OCI-LY7 (cell line): ENCODE measurements around the gene RNF130. TPM values are rescaled to one million over a fixed set of nuclear protein-coding genes. Genes with fewer than 3 reads are reported as not detected.

Experiments used
- BruUV-seq: library from RNA; stranded (reverse); fragments of 400-500 nt; replicated peaks from 2 replicates; lab custom pipeline; 2021; lab: Mats Ljungman, UMichigan
- CTCF ChIA-PET: fragments of 300-600 bp; sonication (Branson Sonifier 250); formaldehyde crosslinking; loops from one replicate; lab custom pipeline; 2022; ENCODE audit warnings: antibody characterized with exemption; ENCODE audit not compliant: unreplicated experiment; lab: Charles Lee
- POLR2A ChIA-PET: fragments of 300-600 bp; sonication (Branson Sonifier 250); formaldehyde crosslinking; loops from one replicate; lab custom pipeline; 2022; ENCODE audit warnings: antibody characterized with exemption; lab: Charles Lee
- DNase-seq: peaks from one replicate; pipeline ENCODE4 v3.0.0-alpha.2; 2015; ENCODE audit warnings: low spot score
- H2AFZ ChIP-seq: fragments of 200-600 bp; sonication (generic), shearing (Covaris generic); 2 replicates; pipeline ENCODE4 v1.6.1; 2014; ENCODE audit warnings: mild to moderate bottlenecking, antibody characterized with exemption, low read length, moderate library complexity
- H3K27ac ChIP-seq: fragments of 200-600 bp; sonication (generic); 2 replicates; pipeline ENCODE4 v1.5.1; 2014; ENCODE audit warnings: mixed run types, low read depth, mild to moderate bottlenecking, moderate library complexity, low read length, inconsistent platforms; ENCODE audit not compliant: poor library complexity, severe bottlenecking
- H3K36me3 ChIP-seq: fragments of 200-600 bp; sonication (generic); 2 replicates; pipeline ENCODE4 v1.6.1; 2014; ENCODE audit warnings: mild to moderate bottlenecking, antibody characterized with exemption, low read length, moderate library complexity, mixed read lengths; ENCODE audit not compliant: insufficient read depth
- H3K4me1 ChIP-seq: fragments of 200-600 bp; sonication (generic); 2 replicates; pipeline ENCODE4 v1.5.1; 2014; ENCODE audit warnings: mild to moderate bottlenecking, low read length; ENCODE audit not compliant: insufficient read depth, poor library complexity, severe bottlenecking
- H3K4me2 ChIP-seq: fragments of 200-600 bp; sonication (generic); 2 replicates; pipeline ENCODE4 v1.6.1; 2014; ENCODE audit warnings: mild to moderate bottlenecking, low read length
- H3K4me3 ChIP-seq: fragments of 200-600 bp; sonication (generic); 2 replicates; pipeline ENCODE4 v1.5.1; 2014; ENCODE audit warnings: mild to moderate bottlenecking, low read depth, low read length; ENCODE audit not compliant: poor library complexity, severe bottlenecking
- H3K79me2 ChIP-seq: fragments of 200-600 bp; sonication (generic); 2 replicates; pipeline ENCODE4 v1.6.1; 2016; ENCODE audit warnings: low read depth, mild to moderate bottlenecking, low read length, moderate library complexity, mixed read lengths; ENCODE audit not compliant: insufficient read depth
- H3K9me2 ChIP-seq: fragments of 200-600 bp; sonication (generic); 2 replicates; pipeline ENCODE4 v1.6.1; 2016; ENCODE audit warnings: mild to moderate bottlenecking, low read length, mixed read lengths; ENCODE audit not compliant: insufficient read depth
- H3K9me3 ChIP-seq: fragments of 200-600 bp; sonication (generic); 2 replicates; pipeline ENCODE4 v1.6.1; 2014; ENCODE audit warnings: mild to moderate bottlenecking, mixed run types, low read length, mixed read lengths
- H4K20me1 ChIP-seq: fragments of 200-600 bp; sonication (generic); 2 replicates; pipeline ENCODE4 v1.6.1; 2014; ENCODE audit warnings: mild to moderate bottlenecking, antibody characterized with exemption, low read length, moderate library complexity, mixed read lengths; ENCODE audit not compliant: insufficient read depth
- EZH2phosphoT487 ChIP-seq: fragments of 200-600 bp; sonication (generic); IDR thresholded peaks from 2 replicates; pipeline ENCODE4 v1.6.1; 2018; ENCODE audit warnings: low read depth, borderline replicate concordance, mild to moderate bottlenecking, mixed run types, antibody characterized with exemption, low read length, moderate library complexity, mixed read lengths
- intact Hi-C: fragments of 100-400 bp; cut with micrococcal nuclease; formaldehyde crosslinking; loops from one replicate; pipeline ENCODE4 v1.10.0; 2022; ENCODE audit not compliant: unreplicated experiment
- total RNA-seq, 2 experiments: library from RNA; depleted of rRNA in 1 of 2; stranded (reverse); fragments of >200 nt in 1 of 2; shearing (Covaris generic) in 1 of 2; gene quantifications; 2 replicates each; pipeline ENCODE4 v1.2.3, GENCODE V29; 2014 to 2022
- TF ChIP-seq, protein P1 (sequence below): fragments of 200-600 bp; sonication (generic); conservative IDR thresholded peaks from 2 replicates; pipeline ENCODE4 v1.5.1; 2014; ENCODE audit warnings: mild to moderate bottlenecking, antibody characterized with exemption, low read length, moderate library complexity, mixed read lengths

The RNF130 gene
- total RNA-seq, 2 experiments from 2014 or later: 0.16 TPM; not detected in 1

DNA sequence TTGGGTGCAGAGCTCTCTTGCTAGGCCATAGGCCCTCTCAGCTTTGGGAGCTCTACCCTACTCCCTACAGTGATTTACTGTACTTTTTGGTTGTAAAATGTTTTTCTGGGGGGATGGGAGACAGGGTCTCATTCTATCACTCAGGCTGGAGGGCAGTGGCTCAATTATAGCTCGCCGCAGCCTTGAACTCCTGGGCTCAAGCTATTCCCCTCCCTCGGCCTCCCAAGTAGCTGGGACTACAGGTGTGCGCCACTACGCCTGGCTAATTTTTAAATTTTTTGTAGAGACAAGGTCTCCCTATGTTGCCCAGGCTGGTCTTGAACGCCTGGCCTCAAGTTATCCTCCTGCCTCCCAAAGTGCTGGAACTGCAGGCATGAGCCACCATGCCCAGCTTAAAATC lies 21.7 kb upstream of the RNF130 start:
- BruUV-seq: no TSS peak
- no peak for DNase-seq
- POLR2A ChIA-PET: interaction anchor here (0.6 to 1.0 kb wide), 2 partner anchors 16 to 626 kb away, joined by 3 to 4 read pairs; no protein-coding TSS in a partner anchor

DNA sequence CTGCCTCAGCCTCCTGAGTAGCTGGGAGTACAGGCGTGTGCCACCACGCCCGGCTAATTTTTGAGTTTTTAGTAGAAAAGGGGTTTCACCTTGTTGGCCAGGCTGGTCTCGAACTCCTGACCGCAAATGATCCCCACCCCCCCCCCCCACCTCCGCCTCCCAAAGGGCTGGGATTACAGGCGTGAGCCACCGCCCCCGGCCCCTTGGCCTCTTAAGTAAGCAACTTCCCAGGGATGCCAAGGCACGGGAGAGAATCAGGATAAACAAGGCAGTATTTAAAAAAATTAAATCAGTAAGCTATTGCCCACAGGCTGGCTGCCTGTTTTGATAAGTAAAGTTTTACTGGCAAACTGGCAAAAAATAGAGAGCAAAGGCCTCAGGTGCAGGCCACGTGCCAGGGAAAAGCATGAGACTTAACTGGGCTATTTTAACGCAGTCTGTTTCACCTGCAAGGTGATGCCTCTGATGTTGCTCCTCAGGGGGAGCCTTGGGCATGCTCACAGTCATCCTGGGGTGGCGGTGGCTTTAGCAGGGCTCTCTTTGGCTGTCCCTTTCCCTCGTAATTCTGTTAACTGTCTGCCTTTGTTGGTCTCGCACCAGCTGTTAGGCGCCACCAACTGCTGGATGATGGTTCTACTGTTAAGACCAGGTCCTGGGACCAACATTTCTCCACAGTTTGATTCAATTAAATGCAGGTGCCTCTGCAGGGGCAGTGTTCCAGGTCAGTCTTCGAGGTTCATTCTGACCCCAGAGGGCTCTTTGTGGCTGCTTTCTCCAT lies 19.4 kb upstream of the RNF130 start:
- Histone ChIP-seq H3K4me3 (no peak overlapping the region), H3K9me3 (no peaks in the 10 kb centered on the region), H3K4me2 (no peak overlapping the region; the same call in 1 of the 2 replicates), H3K9me2 (no peaks in the 10 kb centered on the region), H3K79me2 (no peaks in the 10 kb centered on the region), H2AFZ (no peak overlapping the region), H3K36me3 (no peaks in the 10 kb centered on the region), H3K4me1 (peaks cover under 1% of the 10 kb centered on the region), H4K20me1 (no peaks in the 10 kb centered on the region), H3K27ac (no peak overlapping the region)
- no peak for TF ChIP-seq EZH2phosphoT487
- TF ChIP-seq, protein P1, sequence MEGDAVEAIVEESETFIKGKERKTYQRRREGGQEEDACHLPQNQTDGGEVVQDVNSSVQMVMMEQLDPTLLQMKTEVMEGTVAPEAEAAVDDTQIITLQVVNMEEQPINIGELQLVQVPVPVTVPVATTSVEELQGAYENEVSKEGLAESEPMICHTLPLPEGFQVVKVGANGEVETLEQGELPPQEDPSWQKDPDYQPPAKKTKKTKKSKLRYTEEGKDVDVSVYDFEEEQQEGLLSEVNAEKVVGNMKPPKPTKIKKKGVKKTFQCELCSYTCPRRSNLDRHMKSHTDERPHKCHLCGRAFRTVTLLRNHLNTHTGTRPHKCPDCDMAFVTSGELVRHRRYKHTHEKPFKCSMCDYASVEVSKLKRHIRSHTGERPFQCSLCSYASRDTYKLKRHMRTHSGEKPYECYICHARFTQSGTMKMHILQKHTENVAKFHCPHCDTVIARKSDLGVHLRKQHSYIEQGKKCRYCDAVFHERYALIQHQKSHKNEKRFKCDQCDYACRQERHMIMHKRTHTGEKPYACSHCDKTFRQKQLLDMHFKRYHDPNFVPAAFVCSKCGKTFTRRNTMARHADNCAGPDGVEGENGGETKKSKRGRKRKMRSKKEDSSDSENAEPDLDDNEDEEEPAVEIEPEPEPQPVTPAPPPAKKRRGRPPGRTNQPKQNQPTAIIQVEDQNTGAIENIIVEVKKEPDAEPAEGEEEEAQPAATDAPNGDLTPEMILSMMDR: peak; percentile 41
- intact Hi-C loops: no loop called here
- BruUV-seq: no TSS peak
- ChIA-PET POLR2A (no interaction called here), CTCF (interaction anchor here (0.7 kb wide), 1 partner anchor 371 kb away, joined by 4 read pairs; no protein-coding TSS in a partner anchor)
- DNase-seq: peak; percentile 36

More for the DNA sequence above, 21.7 kb upstream of the RNF130 start:
- CTCF ChIA-PET: no interaction called here
- no peaks in the 10 kb centered on the region for H3K4me1 ChIP-seq
- no peaks in the 10 kb centered on the region for H3K36me3 ChIP-seq
- no peaks in the 10 kb centered on the region for H3K9me3 ChIP-seq
- H3K4me3 ChIP-seq: no peak overlapping the region
- no peaks in the 10 kb centered on the region for H4K20me1 ChIP-seq
- H3K79me2 ChIP-seq: no peaks in the 10 kb centered on the region
- H3K9me2 ChIP-seq: no peaks in the 10 kb centered on the region
- H3K4me2 ChIP-seq: no peak overlapping the region
- no peak for TF ChIP-seq EZH2phosphoT487
- TF ChIP-seq, protein P1: no peak
- H2AFZ ChIP-seq: no peak overlapping the region
- intact Hi-C loops: no loop called here
- H3K27ac ChIP-seq: no peak overlapping the region
